ENCODE data around the gene PTPRO.

Gene PTPRO

GRCh38 chr12:15632708-15633107 lies 310.4 kb downstream of the PTPRO start:
- no peak overlapping the region for H3K4me3 ChIP-seq (ENCODE audit: low read depth, low read length)
- TF ChIP-seq CTCF (IDR thresholded peaks at IDR 0.05; ENCODE audit: low read depth, low read length, missing control alignments): no peak
- no peak for DNase-seq (ENCODE audit: low read depth)
- in situ Hi-C loops (cut with HindIII; ENCODE audit: low sequenced_read_pairs): no loop called here

- in situ Hi-C loops (cut with HindIII; ENCODE audit: low sequenced_read_pairs): no loop called here
- H3K4me3 ChIP-seq (ENCODE audit: low read depth, low read length): no peak overlapping the region
- DNase-seq (ENCODE audit: low read depth): no peak
- no peak for TF ChIP-seq CTCF (IDR thresholded peaks at IDR 0.05; ENCODE audit: low read depth, low read length, missing control alignments)
These were observed 310.9 kb downstream of the PTPRO start for GRCh38 chr12:15633201-15633600.

- no peak overlapping the region for H3K4me3 ChIP-seq (ENCODE audit: low read depth, low read length)
- no peak for DNase-seq (ENCODE audit: low read depth)
- TF ChIP-seq CTCF (IDR thresholded peaks at IDR 0.05; ENCODE audit: low read depth, low read length, missing control alignments): no peak
- in situ Hi-C loops (cut with HindIII; ENCODE audit: low sequenced_read_pairs): no loop called here
These were observed 311.8 kb downstream of the PTPRO start for GRCh38 chr12:15634010-15634683.

- DNase-seq (ENCODE audit: low read depth): no peak
- no peak for TF ChIP-seq CTCF (IDR thresholded peaks at IDR 0.05; ENCODE audit: low read depth, low read length, missing control alignments)
- no peak overlapping the region for H3K4me3 ChIP-seq (ENCODE audit: low read depth, low read length)
- in situ Hi-C loops (cut with HindIII; ENCODE audit: low sequenced_read_pairs): no loop called here
These were observed 314.0 kb downstream of the PTPRO start for GRCh38 chr12:15636060-15636890.

GRCh38 chr12:15638231-15638630 lies 315.9 kb downstream of the PTPRO start:
- H3K4me3 ChIP-seq (ENCODE audit: low read depth, low read length): no peak overlapping the region
- DNase-seq (ENCODE audit: low read depth): no peak
- TF ChIP-seq CTCF (IDR thresholded peaks at IDR 0.05; ENCODE audit: low read depth, low read length, missing control alignments): no peak
- in situ Hi-C loops (cut with HindIII; ENCODE audit: low sequenced_read_pairs): no loop called here

GRCh38 chr12:15644700-15645099 lies 322.4 kb downstream of the PTPRO start:
- H3K4me3 ChIP-seq (ENCODE audit: low read depth, low read length): no peak overlapping the region
- DNase-seq (ENCODE audit: low read depth): no peak
- in situ Hi-C loops (cut with HindIII; ENCODE audit: low sequenced_read_pairs): no loop called here
- TF ChIP-seq CTCF (IDR thresholded peaks at IDR 0.05; ENCODE audit: low read depth, low read length, missing control alignments): no peak
